SJCRH30 (cell line): ENCODE data around the gene SCUBE2. TPM values are rescaled to one million over a fixed set of nuclear protein-coding genes. Genes with fewer than 3 reads are reported as not detected.

ENCODE experiments used
- DNase-seq, 2 experiments: peaks; one replicate each; pipeline ENCODE4 v3.0.0-alpha.2; 2015 to 2020
- H3K27ac ChIP-seq: fragments of 250-450 bp; sonication (Bioruptor Pico); 2 replicates; pipeline ENCODE4 v1.5.1; 2020; ENCODE audit warnings: mild to moderate bottlenecking, moderate library complexity
- H3K27me3 ChIP-seq: fragments of 250-450 bp; sonication (Bioruptor Pico); 2 replicates; pipeline ENCODE4 v1.5.1; 2020; ENCODE audit warnings: mild to moderate bottlenecking, moderate library complexity
- H3K36me3 ChIP-seq: fragments of 250-450 bp; sonication (Bioruptor Pico); 2 replicates; pipeline ENCODE4 v1.5.1; 2020; ENCODE audit warnings: mild to moderate bottlenecking, moderate library complexity
- H3K4me1 ChIP-seq: fragments of 250-450 bp; sonication (Bioruptor Pico); 2 replicates; pipeline ENCODE4 v1.5.1; 2020; ENCODE audit warnings: mild to moderate bottlenecking, moderate library complexity
- H3K4me3 ChIP-seq: fragments of 250-450 bp; sonication (Bioruptor Pico); 2 replicates; pipeline ENCODE4 v1.5.1; 2020; ENCODE audit warnings: mild to moderate bottlenecking, moderate library complexity
- H3K9me3 ChIP-seq: fragments of 250-450 bp; sonication (Bioruptor Pico); replicated peaks from 2 replicates; pipeline ENCODE4 v1.5.1; 2020; ENCODE audit warnings: mild to moderate bottlenecking, moderate library complexity
- total RNA-seq: library from RNA; depleted of rRNA; stranded (reverse); fragments of >200 nt; shearing (Covaris generic); gene quantifications from 2 replicates; pipeline ENCODE4 v1.2.3, GENCODE V29; 2014; rRNA removed

SCUBE2 gene
- total RNA-seq, 1 experiment from 2014 or later, result 0.40 TPM

- Histone ChIP-seq H3K36me3 (no peaks in the 10 kb centered on the region), H3K27me3 (no peaks in the 10 kb centered on the region)
Observed at GRCh38 chr11:8971196-8971923, 120.0 kb downstream of the SCUBE2 start.

More at GRCh38 chr11:8971196-8971923, 120.0 kb downstream of the SCUBE2 start:
- Histone ChIP-seq H3K4me1 (no peaks in the 10 kb centered on the region), H3K27ac (no peak overlapping the region), H3K4me3 (no peak overlapping the region), H3K9me3 (no peaks in the 10 kb centered on the region)
- DNase-seq, result no peak

Other genes with a start within 250 kb of the SCUBE2 start
- gene AKIP1, start 180.4 kb downstream of the SCUBE2 start, total RNA-seq, result 22.6 and 22.7 TPM in 2 replicates
- not detected in 2 replicates for gene C11orf16, start 158.7 kb downstream of the SCUBE2 start, total RNA-seq
- gene ASCL3, start 148.6 kb downstream of the SCUBE2 start, total RNA-seq, result not detected in 2 replicates
- 32.3 and 35.9 TPM in 2 replicates for gene TMEM9B, start 127.2 kb downstream of the SCUBE2 start, total RNA-seq
- gene NRIP3, start 87.6 kb downstream of the SCUBE2 start, total RNA-seq, result 10.1 and 13.2 TPM in 2 replicates
- gene DENND5A, start 173.8 kb upstream of the SCUBE2 start, total RNA-seq, result 105 and 113 TPM in 2 replicates
- 69.5 and 73.3 TPM in 2 replicates for gene TMEM41B, start 223.0 kb upstream of the SCUBE2 start, total RNA-seq